NK-92 (cell line): Measurements from ENCODE around the gene HIVEP2.

Experiments used
- DNase-seq: peaks from one replicate; lab custom pipeline; 2025; ENCODE audit not compliant: unreplicated experiment; lab: John Stamatoyannopoulos, UW

The HIVEP2 gene

GRCh38 chr6:142946181-142946923 lies 1.4 kb upstream of the HIVEP2 start:
- DNase-seq: peak; percentile 66

GRCh38 chr6:142945446-142946180 lies 637 bp upstream of the HIVEP2 start:
- DNase-seq: no peak

GRCh38 chr6:142944124-142945048 lies 590 bp downstream of the HIVEP2 start:
- DNase-seq: peak; percentile 77

GRCh38 chr6:142943711-142944123 lies 1.3 kb downstream of the HIVEP2 start:
- DNase-seq: no peak

GRCh38 chr6:142942805-142943227 lies 2.2 kb downstream of the HIVEP2 start:
- no peak for DNase-seq

GRCh38 chr6:142942238-142942637 lies 2.7 kb downstream of the HIVEP2 start:
- DNase-seq: no peak

- no peak for DNase-seq
These were observed 4.0 kb downstream of the HIVEP2 start for GRCh38 chr6:142941018-142941417.

GRCh38 chr6:142940487-142940886 lies 4.5 kb downstream of the HIVEP2 start:
- no peak for DNase-seq

GRCh38 chr6:142938510-142938909 lies 6.5 kb downstream of the HIVEP2 start:
- no peak for DNase-seq

- no peak for DNase-seq
These were observed 7.0 kb downstream of the HIVEP2 start for GRCh38 chr6:142937986-142938385.

GRCh38 chr6:142935553-142936517 lies 9.1 kb downstream of the HIVEP2 start:
- peak; percentile 2 for DNase-seq

GRCh38 chr6:142934599-142934998 lies 10.4 kb downstream of the HIVEP2 start:
- no peak for DNase-seq

GRCh38 chr6:142934106-142934505 lies 10.9 kb downstream of the HIVEP2 start:
- DNase-seq: no peak

GRCh38 chr6:142933701-142934100 lies 11.3 kb downstream of the HIVEP2 start:
- DNase-seq: no peak

- no peak for DNase-seq
These were observed 12.1 kb downstream of the HIVEP2 start for GRCh38 chr6:142932889-142933288.

- no peak for DNase-seq
These were observed 15.1 kb downstream of the HIVEP2 start for GRCh38 chr6:142929751-142930358.

GRCh38 chr6:142927904-142928303 lies 17.1 kb downstream of the HIVEP2 start:
- DNase-seq: no peak

- DNase-seq: no peak
These were observed 17.8 kb downstream of the HIVEP2 start for GRCh38 chr6:142927271-142927580.

GRCh38 chr6:142926494-142927270 lies 18.3 kb downstream of the HIVEP2 start:
- no peak for DNase-seq
